HT1080 (cell line): Measurements from ENCODE around the gene PRORP. TPM values are rescaled to one million over a fixed set of nuclear protein-coding genes. Genes with fewer than 3 reads are reported as not detected.
A peak's percentile ranks its signal among the peaks of the same experiment; 100 is the strongest.
"Not testable (repeated sequence)": the region's sequence is repeated elsewhere in the genome, so short reads cannot be mapped to it uniquely, and the experiment has no call there.

Experiments
- DNase-seq: peaks from one replicate; pipeline ENCODE4 v3.0.0-alpha.2; 2015; ENCODE audit warnings: low read depth
- total RNA-seq: library from RNA; depleted of rRNA; stranded (reverse); fragments of >200 nt; shearing (Covaris generic); gene quantifications from 2 replicates; pipeline ENCODE4 v1.2.3, GENCODE V29; 2014

Gene PRORP
- total RNA-seq, 1 experiment from 2014 or later = 33.3 TPM

- no peak for DNase-seq
Observed at GRCh38 chr14:35134329-35135123, 12.2 kb downstream of the PRORP start.

DNA sequence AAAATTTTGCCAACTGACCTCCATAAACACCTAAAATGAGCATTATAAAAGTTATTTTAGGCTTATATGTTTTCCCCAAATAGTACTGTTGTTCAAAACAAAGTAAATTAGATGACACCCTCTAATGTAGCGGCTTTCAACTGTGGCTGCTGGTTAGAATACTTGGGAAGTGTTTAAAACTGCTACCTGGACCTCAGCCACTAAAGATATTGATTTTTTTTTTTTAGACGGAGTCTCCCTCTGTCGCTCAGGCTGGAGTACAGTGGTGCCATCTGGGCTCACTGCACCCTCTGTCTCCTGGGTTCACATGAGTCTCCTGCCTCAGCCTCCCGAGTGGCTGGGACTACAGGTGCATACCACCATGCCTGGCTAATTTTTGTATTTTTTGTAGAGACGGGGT, 16.2 kb downstream of the PRORP start:
- DNase-seq = no peak

DNA sequence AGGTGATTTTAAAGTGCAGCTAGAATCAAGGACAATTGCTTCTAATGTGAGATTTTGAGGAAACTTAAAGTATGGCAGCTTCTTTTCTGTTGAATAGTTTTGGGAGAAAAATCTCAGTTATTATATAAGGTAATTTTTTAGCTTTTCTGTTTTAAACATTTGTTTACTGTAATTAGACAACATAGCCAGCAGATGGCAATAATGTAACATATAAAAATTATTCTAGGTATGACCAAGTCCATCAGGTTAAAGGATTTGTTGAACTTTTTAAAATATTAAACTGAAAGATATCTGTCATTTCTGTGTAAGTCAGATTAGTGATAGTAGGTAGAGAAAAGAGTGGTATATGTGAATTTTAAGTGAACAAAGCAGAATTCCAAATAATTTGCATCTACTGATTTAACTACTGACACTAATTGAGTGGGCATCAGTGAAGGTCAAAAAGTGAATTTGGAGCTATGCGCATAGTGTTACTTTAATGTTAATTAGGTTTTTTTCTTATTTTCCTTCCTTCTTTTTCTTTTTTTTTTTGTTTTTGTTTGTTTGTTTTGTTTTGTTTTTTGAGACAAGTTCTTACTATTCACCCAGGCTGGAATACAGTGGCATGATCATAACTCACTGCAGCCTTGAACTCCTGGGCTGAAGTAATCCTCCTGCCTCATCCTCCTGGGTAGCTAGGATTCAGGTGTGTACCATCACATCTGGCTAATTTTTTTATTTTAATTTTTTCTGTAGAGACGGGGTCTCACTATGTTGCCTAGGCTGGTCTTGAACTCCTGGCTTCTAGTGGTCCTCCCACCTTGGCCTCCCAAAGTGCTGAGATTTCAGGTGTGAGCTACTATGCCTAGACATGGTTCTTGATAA, 18.6 kb downstream of the PRORP start:
- no peak for DNase-seq

DNA sequence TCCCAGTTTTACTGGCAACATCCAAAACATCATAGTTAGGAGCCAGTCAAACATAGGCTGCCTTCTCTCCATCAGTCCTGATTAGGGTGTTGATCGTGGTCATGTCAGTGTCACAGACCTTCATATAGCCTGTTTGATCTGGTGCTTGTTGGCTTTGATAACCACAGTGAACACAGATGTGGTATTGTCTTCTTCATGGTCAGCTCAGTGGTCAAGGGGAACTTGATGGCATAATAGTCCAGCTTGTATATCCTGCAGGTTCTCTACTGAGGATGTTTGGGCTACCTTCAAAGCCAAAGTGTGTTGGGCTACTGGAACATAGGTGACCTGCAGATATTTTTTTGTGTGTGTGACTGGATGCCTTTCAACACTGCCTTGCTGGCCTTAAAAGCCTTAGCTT, 21.7 kb downstream of the PRORP start:
- DNase-seq = no peak

DNA sequence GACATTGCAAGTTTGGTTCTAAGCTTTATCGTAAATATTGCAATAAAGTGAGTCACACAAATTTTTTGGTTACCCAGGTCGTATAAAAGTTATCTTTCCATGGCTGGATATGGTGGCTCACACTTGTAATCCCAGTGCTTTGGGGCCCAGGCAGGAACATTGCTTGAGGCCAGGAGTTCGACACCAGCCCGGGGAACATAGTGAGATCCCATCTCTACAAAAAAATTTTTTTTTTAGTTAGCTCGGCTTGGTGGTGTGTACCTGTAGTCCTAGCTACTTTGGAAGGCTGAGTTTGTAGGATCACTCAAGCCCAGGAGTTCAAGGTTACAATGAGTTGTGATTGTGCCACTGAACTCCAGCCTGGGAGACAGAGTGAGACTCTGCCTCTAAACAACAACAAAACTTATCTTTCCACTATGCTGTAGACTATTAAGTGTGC, 24.4 kb downstream of the PRORP start:
- DNase-seq = no peak

- no peak for DNase-seq
Observed at GRCh38 chr14:35147186-35147585, 24.8 kb downstream of the PRORP start.

- no peak for DNase-seq
Observed at GRCh38 chr14:35147711-35148110, 25.4 kb downstream of the PRORP start.

- DNase-seq = no peak
Observed at GRCh38 chr14:35149239-35149638, 26.9 kb downstream of the PRORP start.

- DNase-seq = not testable (repeated sequence)
Observed at GRCh38 chr14:35152531-35152930, 30.2 kb downstream of the PRORP start.

DNA sequence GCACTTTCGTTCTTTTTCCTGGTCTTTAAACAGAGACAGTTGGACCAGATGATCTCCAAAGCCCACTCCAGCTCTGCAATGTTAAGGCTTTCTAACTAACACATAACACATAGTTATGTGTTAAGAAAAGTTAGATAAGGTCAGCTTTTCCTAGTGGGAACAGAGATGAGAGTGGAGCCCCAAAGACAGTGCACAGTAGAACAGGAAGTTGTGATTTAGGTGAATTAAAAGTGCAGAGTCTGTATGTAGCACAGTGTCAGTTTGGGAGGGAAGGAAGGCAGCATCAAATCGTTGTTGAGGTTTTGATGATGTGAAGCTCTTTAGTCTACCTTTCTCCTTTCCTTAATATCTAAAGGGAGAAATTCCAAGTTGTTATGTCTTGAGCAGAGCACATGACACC, 31.7 kb downstream of the PRORP start:
- DNase-seq = no peak

- peak; percentile 34 for DNase-seq
Observed at GRCh38 chr14:35155962-35156361, 33.6 kb downstream of the PRORP start.

DNA sequence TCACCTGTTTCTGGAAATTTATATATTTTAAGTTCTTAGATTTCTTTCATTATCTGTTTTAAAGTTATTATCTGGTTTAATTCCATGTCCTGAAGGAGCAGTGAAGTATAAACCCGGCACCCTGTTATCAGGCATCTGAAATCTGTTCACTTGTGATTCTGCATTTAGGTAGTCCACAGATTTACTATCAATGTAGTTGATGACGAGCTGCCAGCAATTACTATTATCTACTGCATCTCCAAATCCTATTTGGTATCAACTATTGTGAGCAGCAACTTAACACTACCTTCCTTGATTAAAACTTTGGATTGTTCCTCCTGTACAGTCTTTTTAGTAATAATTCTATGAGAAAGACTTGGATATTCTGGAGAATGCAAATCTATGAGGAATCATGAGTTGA, 36.1 kb downstream of the PRORP start:
- DNase-seq = no peak

DNA sequence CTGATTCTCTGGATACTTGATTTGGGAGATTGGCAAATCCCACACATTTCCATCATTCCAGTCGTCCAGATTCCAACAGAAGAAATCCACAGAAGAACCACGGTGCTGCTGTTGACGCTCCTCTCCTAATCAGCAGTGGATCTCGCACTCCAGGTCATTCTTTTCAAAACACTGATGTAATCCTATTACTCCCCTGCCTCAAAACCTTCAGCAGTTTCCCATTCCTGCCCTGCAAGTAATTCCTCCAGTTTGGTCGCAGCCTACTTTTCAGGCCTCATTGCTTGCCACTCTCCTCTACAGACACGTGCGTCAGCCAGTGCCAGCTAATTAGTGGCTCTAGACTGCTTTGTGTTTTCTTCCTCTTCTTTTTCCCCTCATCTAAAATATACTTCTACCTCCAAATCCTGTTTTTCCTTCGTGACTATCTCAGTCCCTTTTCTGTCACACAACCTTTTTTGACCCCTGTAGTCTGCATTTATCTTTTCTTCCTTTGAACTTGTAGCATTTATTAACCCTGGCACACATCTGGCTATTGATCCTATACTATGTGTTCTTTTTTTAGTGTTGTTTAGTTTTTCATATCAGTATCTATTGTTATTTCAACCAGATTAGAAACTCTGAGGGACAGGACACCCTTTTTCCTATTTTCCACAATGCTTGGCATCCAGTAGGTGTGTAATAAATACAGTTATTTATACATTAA, 36.8 kb downstream of the PRORP start:
- DNase-seq = no peak

GRCh38 chr14:35159742-35160409, 37.5 kb downstream of the PRORP start:
- peak; percentile 92 for DNase-seq

DNA sequence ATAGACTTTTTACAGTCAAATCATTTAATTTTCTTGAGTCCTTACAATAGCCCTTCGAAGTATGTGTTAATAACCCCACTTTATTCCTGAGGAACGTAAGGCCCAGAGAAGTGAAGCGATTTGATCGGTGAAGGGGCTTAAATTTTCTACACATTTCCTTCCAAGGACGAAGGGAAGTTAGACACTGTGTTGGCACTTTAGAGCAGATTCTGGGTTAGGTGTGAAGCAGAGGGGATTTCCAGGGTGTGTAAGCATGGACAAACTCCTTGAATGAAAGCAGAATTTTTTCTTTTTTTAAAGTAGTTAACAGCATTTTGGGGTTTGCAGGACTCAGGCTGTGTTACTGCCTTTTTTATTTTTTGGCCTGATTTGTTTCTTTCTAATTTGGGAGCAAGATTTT, 38.9 kb downstream of the PRORP start:
- no peak for DNase-seq

GRCh38 chr14:35163384-35163783, 41.0 kb downstream of the PRORP start:
- no peak for DNase-seq

DNA sequence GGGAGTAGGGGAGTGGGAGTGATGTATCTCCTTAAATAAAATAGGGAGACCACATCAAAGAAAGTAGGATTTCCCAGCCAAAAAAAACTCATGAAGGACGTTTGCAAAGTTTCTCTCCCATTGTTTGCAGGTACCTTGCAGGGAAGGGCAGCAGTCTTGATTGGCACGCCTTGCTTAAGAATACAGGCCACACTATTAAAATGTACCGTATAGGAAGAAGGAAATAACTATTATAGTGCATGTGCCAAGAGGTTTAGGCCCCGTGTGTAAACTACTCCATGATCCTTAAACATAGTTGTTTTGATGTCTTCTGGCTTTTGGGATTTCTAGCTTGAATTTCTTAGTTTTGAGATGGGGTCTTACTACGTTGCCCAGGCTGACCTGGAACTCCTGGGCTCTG, 42.5 kb downstream of the PRORP start:
- DNase-seq = no peak

DNA sequence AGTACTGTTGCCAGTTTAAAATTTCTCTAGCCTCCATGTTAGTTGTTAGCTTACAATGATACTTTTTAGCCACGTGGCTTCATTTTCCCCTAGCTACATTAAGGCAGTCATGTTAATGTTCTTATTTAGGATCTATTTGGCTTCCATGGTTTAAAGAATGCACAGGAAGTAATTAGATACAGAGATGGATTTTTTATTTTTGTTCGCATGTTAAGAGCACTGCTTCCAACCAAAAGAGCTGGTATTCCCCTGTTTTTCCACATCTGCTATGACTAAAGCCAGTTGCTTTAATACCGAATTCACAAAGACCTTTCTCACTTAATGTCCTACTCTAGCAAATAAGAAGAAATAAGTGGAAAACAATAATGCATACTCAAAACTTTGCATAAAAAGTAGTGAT, 45.1 kb downstream of the PRORP start:
- no peak for DNase-seq
